Activated B cell treated with CpG ODN at 0.5 μM for 24 hours (primary cell): ENCODE measurements around the gene PARK7. TPM values are rescaled to one million over a fixed set of nuclear protein-coding genes. Genes with fewer than 3 reads are reported as not detected.

Experiments
- ATAC-seq: fragments of 200-7000 bp; cut with Tn5 transposase; one replicate; pipeline ENCODE4 v1.10.0; 2021; ENCODE audit warnings: low read depth, mild to moderate bottlenecking, moderate library complexity
- CTCF ChIA-PET: fragments of 350-600 bp; sonication (Branson Sonifier 250); formaldehyde crosslinking; loops from one replicate; lab custom pipeline; 2021; ENCODE audit warnings: antibody characterized with exemption; lab: Charles Lee
- POLR2A ChIA-PET: fragments of 350-600 bp; sonication (Branson Sonifier 250); formaldehyde crosslinking; loops from one replicate; lab custom pipeline; 2021; ENCODE audit warnings: antibody characterized with exemption; lab: Charles Lee
- DNase-seq: peaks from one replicate; pipeline ENCODE4 v3.0.0; 2022
- H3K27ac Mint-ChIP-seq: one replicate; pipeline ENCODE4 v1.8.0; 2020; ENCODE audit warnings: mixed read lengths
- H3K27me3 Mint-ChIP-seq: one replicate; pipeline ENCODE4 v1.8.0; 2021; ENCODE audit warnings: mixed read lengths
- H3K36me3 Mint-ChIP-seq: one replicate; pipeline ENCODE4 v1.8.0; 2021; ENCODE audit warnings: low read depth, mixed read lengths
- H3K4me1 Mint-ChIP-seq: one replicate; pipeline ENCODE4 v1.8.0; 2021; ENCODE audit warnings: mixed read lengths
- H3K4me3 Mint-ChIP-seq: one replicate; pipeline ENCODE4 v1.8.0; 2020; ENCODE audit warnings: mild to moderate bottlenecking, mixed read lengths
- H3K9me3 Mint-ChIP-seq: one replicate; pipeline ENCODE4 v1.8.0; 2020; ENCODE audit warnings: mixed read lengths
- intact Hi-C: fragments of 100-400 bp; cut with micrococcal nuclease; formaldehyde crosslinking; loops from one replicate; pipeline ENCODE4 v1.15.1; 2024
- total RNA-seq: library from RNA; stranded (reverse); gene quantifications from 2 replicates; pipeline ENCODE4 v1.2.3, GENCODE V29; 2022
- TF ChIP-seq, protein P1 (sequence below): fragments of 200-600 bp; IDR thresholded peaks from one replicate; pipeline ENCODE4 v1.8.0; 2022; ENCODE audit warnings: antibody characterized with exemption, mild to moderate bottlenecking

PARK7 gene
- total RNA-seq, 1 donor from 2014 or later = 242 TPM

DNA sequence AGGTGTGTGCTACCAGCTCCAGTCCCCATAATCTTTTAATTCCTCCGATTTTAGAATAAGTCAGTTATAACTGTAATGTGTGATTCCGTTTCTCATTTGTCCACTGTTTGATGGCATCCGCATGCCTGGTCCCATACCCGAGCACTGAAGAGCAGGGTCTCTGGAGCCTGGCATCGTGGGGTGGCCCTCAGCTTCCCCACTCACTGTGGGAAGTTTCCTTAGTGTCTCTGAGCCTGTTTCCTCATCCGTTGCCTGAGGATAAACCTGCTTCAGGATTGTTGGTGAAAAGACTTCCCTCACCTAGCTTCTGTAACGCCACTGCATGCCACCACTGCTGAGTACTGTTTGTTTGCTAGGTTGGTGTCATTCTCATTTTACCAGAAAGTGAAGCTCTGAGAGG lies 19.5 kb downstream of the PARK7 start:
- CTCF ChIA-PET = no interaction called here
- H3K9me3 Mint-ChIP-seq = no peaks in the 10 kb centered on the region
- POLR2A ChIA-PET = interaction anchor here (0.7 to 1.0 kb wide), 2 partner anchors 197 to 898 kb away, joined by 3 read pairs; no protein-coding TSS in a partner anchor
- intact Hi-C loops = no loop called here
- H3K27ac Mint-ChIP-seq = no peak overlapping the region
- TF ChIP-seq, protein P1, sequence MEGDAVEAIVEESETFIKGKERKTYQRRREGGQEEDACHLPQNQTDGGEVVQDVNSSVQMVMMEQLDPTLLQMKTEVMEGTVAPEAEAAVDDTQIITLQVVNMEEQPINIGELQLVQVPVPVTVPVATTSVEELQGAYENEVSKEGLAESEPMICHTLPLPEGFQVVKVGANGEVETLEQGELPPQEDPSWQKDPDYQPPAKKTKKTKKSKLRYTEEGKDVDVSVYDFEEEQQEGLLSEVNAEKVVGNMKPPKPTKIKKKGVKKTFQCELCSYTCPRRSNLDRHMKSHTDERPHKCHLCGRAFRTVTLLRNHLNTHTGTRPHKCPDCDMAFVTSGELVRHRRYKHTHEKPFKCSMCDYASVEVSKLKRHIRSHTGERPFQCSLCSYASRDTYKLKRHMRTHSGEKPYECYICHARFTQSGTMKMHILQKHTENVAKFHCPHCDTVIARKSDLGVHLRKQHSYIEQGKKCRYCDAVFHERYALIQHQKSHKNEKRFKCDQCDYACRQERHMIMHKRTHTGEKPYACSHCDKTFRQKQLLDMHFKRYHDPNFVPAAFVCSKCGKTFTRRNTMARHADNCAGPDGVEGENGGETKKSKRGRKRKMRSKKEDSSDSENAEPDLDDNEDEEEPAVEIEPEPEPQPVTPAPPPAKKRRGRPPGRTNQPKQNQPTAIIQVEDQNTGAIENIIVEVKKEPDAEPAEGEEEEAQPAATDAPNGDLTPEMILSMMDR = no peak
- no peak overlapping the region for H3K4me3 Mint-ChIP-seq
- peaks cover 82% of the 10 kb centered on the region for H3K36me3 Mint-ChIP-seq
- peaks cover 6% of the 10 kb centered on the region for H3K4me1 Mint-ChIP-seq
- DNase-seq (no peak), ATAC-seq (no peak)
- H3K27me3 Mint-ChIP-seq = no peaks in the 10 kb centered on the region

DNA sequence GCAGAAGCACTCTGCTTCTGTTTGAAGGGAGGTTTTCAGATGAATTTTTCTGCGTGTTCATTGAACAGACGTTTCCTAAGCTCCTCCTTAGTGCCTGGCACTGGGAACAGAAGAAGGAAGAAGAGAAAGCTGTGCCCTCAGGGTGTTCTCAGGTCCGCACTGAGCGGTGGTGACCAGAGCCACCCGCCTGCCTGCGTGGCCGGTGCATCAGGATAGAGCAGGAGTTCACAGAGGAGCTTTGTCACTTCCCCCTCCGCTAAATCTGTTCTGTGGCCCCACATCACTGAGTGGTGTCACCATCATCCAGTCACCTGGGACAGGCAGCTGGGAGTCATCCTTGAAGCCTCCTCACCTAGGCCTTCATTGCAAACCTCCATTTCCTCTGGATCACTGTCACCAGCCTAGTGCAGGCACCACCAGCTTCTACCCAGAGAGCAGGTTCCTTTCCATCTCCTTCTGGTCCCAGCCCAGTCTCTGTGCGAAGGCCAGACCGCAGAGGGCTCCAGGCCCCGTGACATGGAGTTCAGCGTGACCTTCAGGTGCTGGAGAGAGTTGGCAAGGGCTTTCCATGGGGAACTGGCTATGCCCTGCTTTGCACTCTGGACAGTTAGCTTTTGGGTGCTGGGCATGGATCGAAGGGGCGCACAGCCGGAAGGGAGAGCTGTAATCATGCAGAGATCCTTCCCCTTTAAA lies 21.7 kb downstream of the PARK7 start:
- Mint-ChIP-seq H3K9me3 (no peaks in the 10 kb centered on the region), H3K27ac (no peak overlapping the region), H3K27me3 (no peaks in the 10 kb centered on the region), H3K36me3 (peaks cover 82% of the 10 kb centered on the region), H3K4me1 (peaks cover 6% of the 10 kb centered on the region), H3K4me3 (no peak overlapping the region)
- DNase-seq (no peak), ATAC-seq (no peak)
- POLR2A ChIA-PET = no interaction called here
- TF ChIP-seq, protein P1 = no peak
- CTCF ChIA-PET = interaction anchor here (0.7 to 2.2 kb wide), 6 partner anchors 8 to 866 kb away, joined by 4 to 9 read pairs (median 6); no protein-coding TSS in a partner anchor
- intact Hi-C loops = loop anchor here (2.0 kb wide), 1 partner anchor 32 kb away; no protein-coding TSS in a partner anchor

DNA sequence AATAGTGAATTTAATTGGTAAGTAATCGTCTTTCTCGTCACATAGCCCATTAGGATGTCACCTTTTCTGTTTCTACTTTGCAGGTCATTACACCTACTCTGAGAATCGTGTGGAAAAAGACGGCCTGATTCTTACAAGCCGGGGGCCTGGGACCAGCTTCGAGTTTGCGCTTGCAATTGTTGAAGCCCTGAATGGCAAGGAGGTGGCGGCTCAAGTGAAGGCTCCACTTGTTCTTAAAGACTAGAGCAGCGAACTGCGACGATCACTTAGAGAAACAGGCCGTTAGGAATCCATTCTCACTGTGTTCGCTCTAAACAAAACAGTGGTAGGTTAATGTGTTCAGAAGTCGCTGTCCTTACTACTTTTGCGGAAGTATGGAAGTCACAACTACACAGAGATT lies 23.3 kb downstream of the PARK7 start:
- no peak overlapping the region for H3K27ac Mint-ChIP-seq
- DNase-seq (no peak), ATAC-seq (no peak)
- POLR2A ChIA-PET = no interaction called here
- CTCF ChIA-PET = interaction anchor here (1.4 kb wide), 1 partner anchor 10 kb away, joined by 6 read pairs; no protein-coding TSS in a partner anchor
- peaks cover 6% of the 10 kb centered on the region for H3K4me1 Mint-ChIP-seq
- H3K4me3 Mint-ChIP-seq = no peak overlapping the region
- TF ChIP-seq, protein P1 = no peak
- H3K9me3 Mint-ChIP-seq = no peaks in the 10 kb centered on the region
- H3K27me3 Mint-ChIP-seq = no peaks in the 10 kb centered on the region
- intact Hi-C loops = no loop called here
- peaks cover 75% of the 10 kb centered on the region for H3K36me3 Mint-ChIP-seq

DNA sequence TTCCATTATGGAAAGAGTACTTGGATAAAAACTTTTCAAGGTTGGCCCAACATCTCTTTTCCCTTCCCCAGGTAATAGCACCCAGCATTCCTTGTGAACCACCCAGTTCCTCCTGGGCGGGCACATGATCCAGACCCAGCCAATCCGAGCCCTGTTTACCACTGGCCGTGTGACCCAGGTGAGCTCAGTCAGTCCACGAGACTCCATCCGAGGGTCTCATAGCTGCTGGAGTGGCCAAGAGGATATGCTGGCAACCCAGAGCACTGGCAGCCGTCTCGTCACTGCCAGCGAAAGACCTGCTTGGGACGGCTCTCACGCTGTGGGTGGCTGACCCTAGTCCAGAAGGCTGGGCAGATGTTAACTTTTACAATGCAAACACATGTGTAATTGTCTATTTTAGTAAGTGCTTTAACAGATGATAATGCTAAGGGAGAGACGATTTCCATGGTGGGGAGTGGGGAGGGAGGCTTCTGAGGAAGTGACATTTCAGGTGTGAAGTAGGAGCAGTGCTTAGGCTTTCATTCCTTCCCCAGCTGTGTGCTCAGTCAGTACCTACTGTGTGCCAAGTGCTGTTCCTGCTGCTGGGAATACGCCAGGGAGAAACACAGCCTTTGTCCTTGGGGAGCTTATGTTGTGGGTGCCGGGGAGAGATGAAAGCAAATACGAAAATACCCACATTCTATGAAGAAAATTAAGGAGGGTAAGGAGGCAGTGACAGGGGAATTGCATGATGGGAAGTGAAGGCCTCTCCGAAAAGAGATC lies 24.5 kb downstream of the PARK7 start:
- ChIA-PET CTCF (no interaction called here), POLR2A (no interaction called here)
- Mint-ChIP-seq H3K4me1 (peaks cover 6% of the 10 kb centered on the region), H3K9me3 (no peaks in the 10 kb centered on the region), H3K4me3 (no peak overlapping the region), H3K27ac (no peak overlapping the region), H3K36me3 (peaks cover 72% of the 10 kb centered on the region), H3K27me3 (no peaks in the 10 kb centered on the region)
- TF ChIP-seq, protein P1 = no peak
- no peak for DNase-seq
- intact Hi-C loops = no loop called here
- ATAC-seq = no peak

DNA sequence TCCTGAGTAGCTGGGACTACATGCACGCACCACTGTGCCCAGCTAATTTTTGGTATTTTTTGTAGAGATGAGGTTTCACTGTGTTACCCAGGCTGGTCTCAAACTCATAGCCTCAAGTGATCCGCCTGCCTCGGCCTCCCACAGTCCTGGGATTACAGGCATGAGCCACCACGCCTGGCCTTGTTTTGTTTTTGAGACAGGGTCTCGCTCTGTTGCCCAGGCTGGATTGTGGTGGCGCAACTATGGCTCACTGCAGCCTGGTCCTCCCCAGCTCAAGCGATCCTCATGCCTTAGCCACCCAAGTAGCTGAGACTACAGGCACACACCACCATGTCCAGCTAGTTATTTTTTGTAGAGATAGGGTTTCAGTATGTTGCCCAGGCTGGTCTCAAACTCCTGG lies 26.0 kb downstream of the PARK7 start:
- Mint-ChIP-seq H3K4me3 (no peak overlapping the region), H3K27ac (no peak overlapping the region), H3K4me1 (peaks cover 2% of the 10 kb centered on the region), H3K9me3 (no peaks in the 10 kb centered on the region), H3K27me3 (no peaks in the 10 kb centered on the region), H3K36me3 (peaks cover 64% of the 10 kb centered on the region)
- CTCF ChIA-PET = no interaction called here
- DNase-seq (no peak), ATAC-seq (no peak)
- TF ChIP-seq, protein P1 = no peak
- POLR2A ChIA-PET = interaction anchor here (0.7 kb wide), 1 partner anchor 337 kb away, joined by 13 read pairs; no protein-coding TSS in a partner anchor
- intact Hi-C loops = no loop called here
